ENCODE results near the gene INSYN2A.

Gene INSYN2A

DNA sequence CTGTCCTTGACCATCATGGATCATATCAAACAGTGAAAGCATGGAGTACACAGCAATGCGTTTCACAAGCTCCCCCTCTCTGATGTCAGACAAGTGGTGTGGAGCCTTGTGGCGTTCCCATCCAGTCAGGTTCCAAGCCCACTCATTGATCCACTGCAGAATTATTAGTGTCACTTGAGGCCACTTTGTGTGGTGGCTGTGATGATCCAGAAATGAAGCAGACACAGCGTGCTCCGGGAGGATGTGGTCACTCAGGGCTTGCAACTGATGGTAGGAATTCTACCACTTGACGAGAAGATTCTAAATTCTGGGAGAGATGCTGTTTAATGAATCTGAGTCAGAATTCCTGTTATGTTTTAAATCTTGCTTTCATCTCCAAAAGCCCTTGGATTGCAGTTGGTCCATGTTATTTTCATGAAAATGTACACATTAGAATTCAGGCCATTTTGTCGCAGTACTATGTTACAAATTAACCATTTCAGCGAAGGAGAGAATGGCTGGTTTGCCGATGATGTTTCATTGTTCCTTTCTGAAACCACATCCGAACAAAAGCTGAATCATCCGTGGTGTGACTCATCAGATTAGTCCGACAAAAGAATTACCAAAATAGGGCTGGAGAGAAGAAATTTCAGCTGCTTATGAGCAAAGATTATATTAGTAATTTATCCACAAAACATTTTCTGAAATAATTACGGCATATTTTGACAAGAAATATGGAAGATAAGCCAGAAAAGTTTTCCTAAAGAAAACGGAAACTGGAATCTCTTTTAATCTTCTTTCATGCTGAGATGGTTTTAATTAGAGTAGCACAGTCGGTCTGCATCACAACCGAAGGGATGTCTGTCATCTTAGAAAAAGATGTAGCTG is 48.1 kb downstream of the INSYN2A start:
- TF ChIP-seq, protein P1, sequence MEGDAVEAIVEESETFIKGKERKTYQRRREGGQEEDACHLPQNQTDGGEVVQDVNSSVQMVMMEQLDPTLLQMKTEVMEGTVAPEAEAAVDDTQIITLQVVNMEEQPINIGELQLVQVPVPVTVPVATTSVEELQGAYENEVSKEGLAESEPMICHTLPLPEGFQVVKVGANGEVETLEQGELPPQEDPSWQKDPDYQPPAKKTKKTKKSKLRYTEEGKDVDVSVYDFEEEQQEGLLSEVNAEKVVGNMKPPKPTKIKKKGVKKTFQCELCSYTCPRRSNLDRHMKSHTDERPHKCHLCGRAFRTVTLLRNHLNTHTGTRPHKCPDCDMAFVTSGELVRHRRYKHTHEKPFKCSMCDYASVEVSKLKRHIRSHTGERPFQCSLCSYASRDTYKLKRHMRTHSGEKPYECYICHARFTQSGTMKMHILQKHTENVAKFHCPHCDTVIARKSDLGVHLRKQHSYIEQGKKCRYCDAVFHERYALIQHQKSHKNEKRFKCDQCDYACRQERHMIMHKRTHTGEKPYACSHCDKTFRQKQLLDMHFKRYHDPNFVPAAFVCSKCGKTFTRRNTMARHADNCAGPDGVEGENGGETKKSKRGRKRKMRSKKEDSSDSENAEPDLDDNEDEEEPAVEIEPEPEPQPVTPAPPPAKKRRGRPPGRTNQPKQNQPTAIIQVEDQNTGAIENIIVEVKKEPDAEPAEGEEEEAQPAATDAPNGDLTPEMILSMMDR (IDR thresholded peaks at IDR 0.05; ENCODE audit: low read depth, low read length), result no peak
- peak overlapping the region; percentile 6 for H3K4me3 ChIP-seq (ENCODE audit: low read depth, low read length)
- DNase-seq (ENCODE audit: low read depth, low spot score), result peak; percentile 92
- in situ Hi-C loops (cut with HindIII; ENCODE audit: low sequenced_read_pairs), result no loop called here

DNA sequence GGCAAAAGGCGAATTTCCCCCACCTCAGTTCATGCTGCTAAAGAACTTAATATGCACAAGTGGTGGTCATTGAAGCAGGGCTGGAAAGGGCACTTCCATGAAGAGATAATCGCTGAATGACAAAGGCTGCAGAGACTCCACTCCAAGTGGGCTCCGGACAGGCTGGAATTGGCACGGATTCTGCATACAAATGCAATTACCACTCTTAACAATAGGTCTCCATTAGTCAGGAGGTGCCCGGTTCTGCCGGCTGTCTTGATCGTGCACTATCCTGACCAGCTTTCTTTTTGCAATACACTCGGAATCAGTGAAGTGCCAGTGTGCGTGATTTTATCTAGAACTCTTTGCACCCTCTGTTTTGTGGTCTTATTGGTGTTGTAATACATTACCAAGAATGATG is 49.7 kb downstream of the INSYN2A start:
- peak; percentile 8 for DNase-seq (ENCODE audit: low read depth, low spot score)
- TF ChIP-seq, protein P1 (IDR thresholded peaks at IDR 0.05; ENCODE audit: low read depth, low read length), result no peak
- in situ Hi-C loops (cut with HindIII; ENCODE audit: low sequenced_read_pairs), result no loop called here
- H3K4me3 ChIP-seq (ENCODE audit: low read depth, low read length), result no peak overlapping the region

Measured in astrocyte of the spinal cord (primary cell).